Retinal pigment epithelial cell (primary cell): ENCODE results near the gene MGST3.
A peak's percentile ranks its signal among the peaks of the same experiment; 100 is the strongest.
"Not testable (repeated sequence)": the region's sequence is repeated elsewhere in the genome, so short reads cannot be mapped to it uniquely, and the experiment has no call there.

Experiments
- DNase-seq: peaks from one replicate; pipeline ENCODE4 v3.0.0-alpha.2; 2010; ENCODE audit warnings: low read depth
- H3K4me3 ChIP-seq: 2 replicates; pipeline ENCODE4 v1.5.1; 2011; ENCODE audit warnings: mild to moderate bottlenecking, low read length, control low read depth, moderate library complexity
- CTCF ChIP-seq: conservative IDR thresholded peaks from 2 replicates; pipeline ENCODE4 v1.5.1; 2011; ENCODE audit warnings: low read depth, low read length, control low read depth, inconsistent platforms

Gene MGST3

GRCh38 chr1:165688046-165688445 is 57.0 kb downstream of the MGST3 start:
- no peak overlapping the region for H3K4me3 ChIP-seq
- DNase-seq: no peak
- TF ChIP-seq CTCF: no peak

GRCh38 chr1:165695031-165695430 is 64.0 kb downstream of the MGST3 start:
- TF ChIP-seq CTCF: no peak
- DNase-seq: no peak
- no peak overlapping the region for H3K4me3 ChIP-seq

GRCh38 chr1:165696625-165697100 is 65.6 kb downstream of the MGST3 start:
- DNase-seq: peak; percentile 84
- H3K4me3 ChIP-seq: peak overlapping the region; percentile 95
- TF ChIP-seq CTCF: no peak

GRCh38 chr1:165697491-165697880 is 66.5 kb downstream of the MGST3 start:
- TF ChIP-seq CTCF: no peak
- DNase-seq: no peak
- H3K4me3 ChIP-seq: peak overlapping the region; percentile 95

GRCh38 chr1:165697881-165698760 is 67.1 kb downstream of the MGST3 start, which contains the start of gene ALDH9A1:
TSS of gene ALDH9A1 (minus strand) at chr1:165698562. CDS start at chr1:165698558, 4 bp downstream.
- peak; percentile 4 for DNase-seq
- peak; percentile 45 for TF ChIP-seq CTCF
- H3K4me3 ChIP-seq: peak within 1 kb of the TSS; percentile 95

- H3K4me3 ChIP-seq: peak overlapping the region; percentile 95
- DNase-seq: no peak
- TF ChIP-seq CTCF: no peak
These were observed 67.7 kb downstream of the MGST3 start for GRCh38 chr1:165698761-165699052.

- DNase-seq: no peak
- H3K4me3 ChIP-seq: no peak overlapping the region
- TF ChIP-seq CTCF: no peak
These were observed 68.5 kb downstream of the MGST3 start for GRCh38 chr1:165699577-165699976.

- DNase-seq, H3K4me3 ChIP-seq: not testable (repeated sequence)
These were observed 70.9 kb downstream of the MGST3 start for GRCh38 chr1:165701922-165702321.
